Keratinocyte (primary cell): ENCODE results near the gene ZFR2. TPM values are rescaled to one million over a fixed set of nuclear protein-coding genes. Genes with fewer than 3 reads are reported as not detected.
A peak's percentile ranks its signal among the peaks of the same experiment; 100 is the strongest.

Source experiments
- DNase-seq: peaks from one replicate; pipeline ENCODE4 v3.0.0-alpha.2; 2011; ENCODE audit warnings: low read depth, missing footprints, low spot score
- FAIRE-seq: peaks from 2 replicates; lab custom pipeline; 2011; peaks lifted over from hg19 to GRCh38; lab: Jason Lieb, UNC
- H2AFZ ChIP-seq: 2 replicates; pipeline ENCODE4 v1.6.0; 2012; ENCODE audit warnings: low read length, control low read depth, inconsistent platforms; ENCODE audit not compliant: control insufficient read depth
- H3K27ac ChIP-seq: 2 replicates; pipeline ENCODE4 v1.5.1; 2011; ENCODE audit warnings: low read length; ENCODE audit not compliant: control insufficient read depth, insufficient read depth
- H3K27me3 ChIP-seq: 3 replicates; pipeline ENCODE4 v1.6.0; 2011; ENCODE audit warnings: low read length; ENCODE audit not compliant: control insufficient read depth, insufficient read depth; ENCODE audit errors: extremely low read depth
- H3K36me3 ChIP-seq, 2 experiments: 2 replicates in 1 of 2; 3 replicates in 1 of 2; pipeline ENCODE4 v1.5.1; 2011; ENCODE audit warnings: low read length in 2 of 2, mild to moderate bottlenecking in 1 of 2; ENCODE audit not compliant: control insufficient read depth in 2 of 2, insufficient read depth in 2 of 2; ENCODE audit errors: extremely low read depth in 1 of 2
- H3K4me1 ChIP-seq: 3 replicates; pipeline ENCODE4 v1.5.1; 2011; ENCODE audit warnings: low read length; ENCODE audit not compliant: control insufficient read depth, insufficient read depth; ENCODE audit errors: extremely low read depth
- H3K4me2 ChIP-seq: 3 replicates; pipeline ENCODE4 v1.6.0; 2011; ENCODE audit warnings: low read depth, low read length; ENCODE audit not compliant: control insufficient read depth, insufficient read depth; ENCODE audit errors: extremely low read depth
- H3K4me3 ChIP-seq, 3 experiments: fragments of 200-600 bp in 1 of 3; sonication (generic) in 1 of 3; 2 replicates in 2 of 3; 3 replicates in 1 of 3; pipeline ENCODE4 v1.5.1; 2011 to 2016; ENCODE audit warnings: low read length in 3 of 3, mild to moderate bottlenecking in 3 of 3, control low read depth in 2 of 3, inconsistent platforms in 1 of 3, low read depth in 1 of 3, mixed read lengths in 1 of 3, mixed run types in 1 of 3, moderate library complexity in 1 of 3; ENCODE audit not compliant: control insufficient read depth in 2 of 3, insufficient read depth in 2 of 3; ENCODE audit errors: extremely low read depth in 1 of 3
- H3K79me2 ChIP-seq: 2 replicates; pipeline ENCODE4 v1.6.0; 2012; ENCODE audit warnings: low read length; ENCODE audit not compliant: control insufficient read depth, insufficient read depth
- H3K9ac ChIP-seq: 3 replicates; pipeline ENCODE4 v1.6.0; 2011; ENCODE audit warnings: low read length; ENCODE audit not compliant: control insufficient read depth, insufficient read depth; ENCODE audit errors: extremely low read depth
- H3K9me1 ChIP-seq: 3 replicates; pipeline ENCODE4 v1.6.0; 2011; ENCODE audit warnings: low read length; ENCODE audit not compliant: control insufficient read depth, insufficient read depth; ENCODE audit errors: extremely low read depth
- H3K9me3 ChIP-seq: 2 replicates; pipeline ENCODE4 v1.5.1; 2012; ENCODE audit warnings: low read depth, low read length; ENCODE audit not compliant: control insufficient read depth
- H4K20me1 ChIP-seq: 3 replicates; pipeline ENCODE4 v1.6.0; 2011; ENCODE audit warnings: low read length; ENCODE audit not compliant: control insufficient read depth, insufficient read depth; ENCODE audit errors: extremely low read depth
- CTCF ChIP-seq, 3 experiments: IDR thresholded peaks in 1 of 3; conservative IDR thresholded peaks in 1 of 3; optimal IDR thresholded peaks in 1 of 3; 2 replicates in 2 of 3; 3 replicates in 1 of 3; pipeline versions ENCODE3 to v1.5.1; 2011; ENCODE audit warnings: low read length in 3 of 3, mild to moderate bottlenecking in 3 of 3, moderate library complexity in 2 of 3, control low read depth in 1 of 3, inconsistent platforms in 1 of 3; ENCODE audit not compliant: insufficient read depth in 2 of 3; ENCODE audit errors: extremely low read depth in 1 of 3
- EZH2 ChIP-seq: IDR thresholded peaks from one replicate; pipeline ENCODE4 v1.6.1; 2012; ENCODE audit warnings: inconsistent platforms, mild to moderate bottlenecking, low read length, moderate library complexity
- dilution Hi-C: fragments of 300-500 bp; cut with MboI; formaldehyde crosslinking; loops from one replicate; pipeline ENCODE4 v1.7.0; 2020; ENCODE audit warnings: low sequenced_read_pairs; ENCODE audit not compliant: extremely low pct_ligation_motif_present
- polyA plus RNA-seq, 5 experiments: library from polyadenylated mRNA; depleted of rRNA in 3 of 5; stranded (reverse) in 3 of 5; stranded (forward) in 1 of 5; unstranded in 1 of 5; fragments of >200 nt; gene quantifications; 1 replicate in 1 of 5; 2 replicates in 3 of 5; 3 replicates in 1 of 5; pipeline versions ENCODE4 v1.2.1 to v1.2.3, GENCODE V29; 2011 to 2012; ENCODE audit warnings: missing spikeins in 2 of 5, low read depth in 1 of 5, low replicate concordance in 1 of 5

ZFR2 gene
- polyA plus RNA-seq, 1 donor (not counting 4 experiments of a cell fraction or from before 2014, with no cell fraction given) = not detected

DNA sequence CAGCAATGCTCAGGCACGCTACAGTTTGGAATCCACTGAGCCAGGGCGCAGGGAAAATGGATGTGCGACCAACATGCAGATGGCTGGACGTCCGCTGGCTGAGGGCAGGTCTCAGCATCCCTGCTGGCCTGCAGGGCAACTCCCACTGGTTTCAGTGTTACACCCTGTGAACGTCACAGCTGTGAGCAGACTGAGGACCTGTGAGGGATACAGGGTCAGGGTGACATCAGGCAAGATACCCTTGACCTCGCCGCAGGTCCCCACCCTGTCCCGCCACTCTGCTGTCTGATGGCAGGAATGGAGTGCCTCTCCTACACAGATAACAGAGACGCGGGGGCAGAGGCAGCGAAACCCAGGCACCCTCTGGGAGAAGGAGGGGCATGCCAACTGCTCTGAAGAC is 19.1 kb downstream of the ZFR2 start:
- FAIRE-seq (no peak), DNase-seq (no peak)
- dilution Hi-C loops = no loop called here
- H3K4me1 ChIP-seq = no peaks in the 10 kb centered on the region
- H3K4me2 ChIP-seq = no peak overlapping the region
- H3K9ac ChIP-seq = no peak overlapping the region
- H3K36me3 ChIP-seq = no peaks in the 10 kb centered on the region
- no peaks in the 10 kb centered on the region for H3K9me1 ChIP-seq
- H4K20me1 ChIP-seq = peaks cover 7% of the 10 kb centered on the region
- H3K9me3 ChIP-seq = peaks cover 2% of the 10 kb centered on the region
- H3K27ac ChIP-seq = no peak overlapping the region
- TF ChIP-seq EZH2 = no peak
- no peak for TF ChIP-seq CTCF (optimal IDR thresholded peaks at IDR 0.05 in 1 of 3, IDR thresholded peaks at IDR 0.05 in 1 of 3, conservative IDR thresholded peaks at IDR 0.05 in 1 of 3; ENCODE audit: extremely low read depth in 1 of 3, insufficient read depth in 2 of 3, low read length in 3 of 3)
- H3K4me3 ChIP-seq = no peak overlapping the region
- no peaks in the 10 kb centered on the region for H3K79me2 ChIP-seq
- no peak overlapping the region for H2AFZ ChIP-seq
- H3K27me3 ChIP-seq = peaks cover 56% of the 10 kb centered on the region

DNA sequence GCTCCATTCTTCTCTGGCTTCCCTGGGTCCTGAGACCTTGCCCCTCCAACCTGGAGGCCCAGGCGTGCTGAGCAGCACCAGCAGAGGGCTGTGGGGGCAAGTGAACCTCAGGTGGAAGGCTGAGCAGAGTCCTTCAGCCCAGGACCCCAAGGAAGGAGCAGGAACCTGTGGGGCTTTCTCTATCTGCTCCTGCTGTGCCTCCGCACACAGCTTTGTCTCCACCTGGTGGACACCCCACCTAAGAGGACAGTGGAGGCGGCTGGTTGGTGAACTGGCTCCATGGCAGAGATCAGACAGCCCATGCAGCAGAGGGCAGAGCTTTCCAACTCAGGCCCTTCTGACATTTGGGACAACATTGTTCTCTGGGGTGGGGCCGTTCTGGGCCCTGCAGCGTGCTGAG is 19.7 kb downstream of the ZFR2 start:
- Histone ChIP-seq H3K9me1 (no peaks in the 10 kb centered on the region), H3K4me1 (no peaks in the 10 kb centered on the region), H4K20me1 (peaks cover 12% of the 10 kb centered on the region), H3K36me3 (no peaks in the 10 kb centered on the region), H3K4me2 (no peak overlapping the region), H3K9ac (no peak overlapping the region), H3K4me3 (no peak overlapping the region), H3K27ac (no peak overlapping the region), H2AFZ (no peak overlapping the region), H3K79me2 (no peaks in the 10 kb centered on the region), H3K9me3 (peaks cover 2% of the 10 kb centered on the region), H3K27me3 (peaks cover 49% of the 10 kb centered on the region)
- DNase-seq (no peak), FAIRE-seq (no peak)
- TF ChIP-seq EZH2 = no peak
- peak; percentile 33 to 77 (median 54) for TF ChIP-seq CTCF (optimal IDR thresholded peaks at IDR 0.05 in 1 of 3, IDR thresholded peaks at IDR 0.05 in 1 of 3, conservative IDR thresholded peaks at IDR 0.05 in 1 of 3; ENCODE audit: extremely low read depth in 1 of 3, insufficient read depth in 2 of 3, low read length in 3 of 3)
- dilution Hi-C loops = no loop called here
